NCI-H2107 (cell line): ENCODE data around the gene DDHD1.
"Not testable (repeated sequence)": the region's sequence is repeated elsewhere in the genome, so short reads cannot be mapped to it uniquely, and the experiment has no call there.

Experiments
- DNase-seq: peaks from one replicate; lab custom pipeline; 2025; lab: John Stamatoyannopoulos, UW

Gene DDHD1

DNA sequence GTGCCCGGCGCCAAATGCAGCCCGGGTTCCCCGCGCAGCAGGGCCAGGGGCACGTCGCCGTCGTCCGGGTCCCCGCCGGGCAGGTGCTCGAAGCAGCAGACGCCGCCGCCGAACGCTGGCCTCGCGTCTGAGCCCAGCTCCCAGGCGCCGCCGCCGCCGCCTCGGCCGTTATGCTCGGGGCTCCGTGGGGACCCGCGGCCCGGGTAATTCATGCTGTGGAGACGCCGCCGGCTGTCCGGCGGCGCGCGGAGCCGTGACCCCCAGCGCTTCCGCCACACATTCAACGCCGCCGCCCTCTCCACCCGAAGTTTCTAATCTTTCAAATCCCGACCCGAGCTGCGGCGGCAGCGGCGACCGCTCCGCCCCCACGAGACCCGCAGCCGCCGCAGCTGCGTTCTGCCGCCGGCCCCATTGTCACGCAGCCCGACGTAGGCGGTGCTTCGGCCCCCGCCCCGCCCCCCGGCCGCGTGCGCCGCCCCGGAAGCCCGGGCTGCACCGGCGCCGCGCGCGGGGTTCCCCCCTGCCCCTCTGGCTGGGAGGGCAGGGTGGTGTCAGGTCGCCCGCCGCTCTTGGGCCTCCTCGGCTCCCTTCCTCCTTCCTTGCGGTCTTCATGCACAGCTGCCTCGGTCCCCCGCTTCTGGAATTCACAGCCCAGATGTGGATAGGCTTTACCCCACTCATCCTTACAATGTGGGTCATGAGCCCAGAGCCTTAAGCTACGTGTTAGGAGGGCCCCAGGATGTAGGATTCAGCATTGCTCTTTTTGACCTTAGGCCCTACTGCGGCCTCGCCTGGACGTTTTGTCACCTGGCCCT, at the start of gene DDHD1:
Gene DDHD1, minus strand, starts transcription at position 437 of the 815 bp plus-strand sequence. Its CDS starts 225 bp downstream, at position 212.
- peak; percentile 78 for DNase-seq

DNA sequence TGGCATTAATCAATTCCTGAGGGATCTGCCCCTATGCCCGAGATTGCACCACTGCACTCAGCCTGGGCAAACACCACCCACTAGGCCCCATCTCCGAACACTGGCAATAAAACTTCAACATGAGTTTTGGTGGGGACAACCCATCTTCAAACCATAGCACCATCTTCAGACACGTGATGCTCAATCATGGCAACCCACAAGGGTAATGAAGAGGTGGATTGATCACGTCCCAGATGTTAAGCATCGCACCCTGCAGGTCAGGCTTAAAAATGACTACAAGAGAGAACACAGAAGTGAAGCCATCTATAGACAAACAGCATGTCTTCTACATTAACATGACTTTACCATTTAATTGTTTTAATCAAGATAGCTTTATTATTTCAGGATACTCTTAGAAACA, 42.8 kb upstream of the DDHD1 start:
- DNase-seq: no peak

DNA sequence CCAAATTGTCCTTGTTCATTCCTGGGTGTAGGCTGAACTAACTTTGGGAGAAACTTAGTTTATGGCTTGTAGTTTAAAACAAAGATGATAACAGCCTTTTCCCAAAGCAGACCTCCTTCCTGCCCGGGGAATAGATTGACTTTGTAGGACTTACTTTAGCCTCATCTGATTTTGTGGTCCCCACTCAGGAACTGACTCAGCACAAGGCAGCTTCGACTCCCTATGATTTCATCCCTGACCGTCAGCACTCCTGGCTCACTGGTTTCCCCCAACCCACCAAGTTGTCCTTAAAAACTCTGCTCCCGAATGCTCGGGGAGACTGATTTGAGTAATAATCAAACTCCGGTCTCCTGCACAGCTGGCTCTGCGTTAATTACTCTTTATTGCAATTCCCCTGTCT, 40.1 kb upstream of the DDHD1 start:
- no peak for DNase-seq

DNA sequence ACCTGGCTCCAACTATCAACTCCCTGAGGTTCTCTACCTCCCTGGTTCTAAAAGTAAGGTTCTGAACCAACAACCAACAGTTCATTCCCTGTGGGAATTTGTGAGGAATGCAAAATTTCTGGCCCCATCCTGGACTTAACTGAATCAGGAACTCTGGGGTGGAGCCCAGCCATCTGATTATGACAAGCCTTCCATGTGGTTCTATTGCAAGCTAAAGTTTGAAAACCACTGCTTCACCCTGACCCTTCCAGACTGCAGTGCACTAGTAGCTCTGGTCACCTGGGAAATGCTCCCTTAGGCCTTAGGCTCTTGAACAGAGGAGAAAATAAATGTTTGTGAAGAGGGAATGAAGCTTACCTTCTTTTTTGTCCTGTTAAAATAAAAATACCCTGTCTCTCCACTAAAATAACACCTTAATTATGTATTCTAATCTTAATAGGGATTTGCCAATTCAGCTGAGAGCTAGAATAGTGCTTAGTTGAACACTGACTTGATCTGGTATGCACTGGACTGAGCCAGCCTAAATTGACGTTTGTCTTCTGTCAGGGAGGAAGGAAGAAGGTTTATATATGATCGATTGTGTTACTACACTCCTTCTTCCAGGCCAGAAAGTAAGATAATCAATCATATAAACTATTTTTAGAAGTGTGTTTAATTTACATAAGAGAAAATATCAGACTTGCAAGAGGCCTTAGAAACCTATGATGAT, 39.1 kb upstream of the DDHD1 start:
- DNase-seq: no peak

DNA sequence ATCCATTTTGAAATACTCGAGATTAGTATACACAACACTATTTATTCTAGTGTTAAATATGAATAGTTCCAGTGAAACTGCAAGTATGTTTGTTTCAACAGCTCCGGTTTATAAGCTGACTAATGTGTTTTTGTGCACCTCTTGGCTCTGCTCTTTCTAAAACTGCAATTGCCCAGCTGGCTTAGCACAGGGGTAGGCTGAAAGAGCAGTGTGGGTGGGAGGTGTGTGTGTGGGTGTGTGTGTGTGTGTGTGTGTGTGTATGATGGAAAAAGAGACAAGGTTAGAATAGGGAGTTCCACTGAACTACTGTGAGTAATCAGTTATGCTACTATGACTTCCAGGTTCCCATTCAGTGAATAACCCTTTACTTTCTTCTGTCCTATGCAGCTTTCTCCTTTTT, 37.8 kb upstream of the DDHD1 start:
- DNase-seq: no peak

DNA sequence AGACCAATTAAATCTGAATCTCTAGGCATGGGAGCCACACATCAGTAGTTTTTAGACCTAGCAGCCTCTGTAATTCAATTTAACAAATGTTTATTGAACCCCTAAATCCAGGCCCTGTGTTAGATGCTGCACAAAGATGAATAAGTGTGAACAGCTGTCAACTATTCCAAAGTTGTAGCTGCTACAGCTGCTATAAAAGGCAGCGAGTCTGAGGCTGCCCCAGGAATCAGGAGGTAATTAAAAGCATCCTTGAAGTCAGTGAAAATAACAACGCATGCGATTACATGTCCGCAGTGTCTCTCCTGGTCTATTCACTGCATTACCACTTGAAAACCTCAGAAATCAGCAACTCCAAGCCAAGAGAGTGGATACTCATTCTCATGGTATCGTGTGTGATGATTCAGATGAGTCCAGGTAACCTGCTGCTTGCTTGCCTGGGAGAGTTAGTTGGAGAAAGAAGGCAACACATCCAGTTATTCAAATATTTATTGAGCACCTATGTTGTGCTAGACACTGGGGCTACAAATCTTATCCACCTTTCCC, 34.9 kb upstream of the DDHD1 start:
- peak; percentile 20 for DNase-seq

DNA sequence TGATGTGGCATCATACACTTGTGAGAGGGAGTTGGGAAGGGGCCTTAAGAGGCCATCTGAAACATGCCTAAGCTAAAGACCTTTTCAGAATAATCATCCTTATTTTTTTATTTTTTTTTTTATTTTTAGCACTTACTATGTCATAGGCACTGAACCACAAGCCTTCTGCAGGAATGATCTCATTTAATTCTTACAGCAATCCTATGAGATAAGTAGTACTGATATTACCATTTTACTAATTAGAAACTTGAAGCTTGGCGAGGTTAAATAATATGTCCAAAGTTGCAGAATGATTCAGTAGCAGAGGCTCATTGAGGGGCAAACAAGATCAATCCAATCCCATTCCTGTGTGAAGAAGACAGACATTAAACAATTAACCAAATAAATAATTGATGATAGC, 33.4 kb upstream of the DDHD1 start:
- no peak for DNase-seq

DNA sequence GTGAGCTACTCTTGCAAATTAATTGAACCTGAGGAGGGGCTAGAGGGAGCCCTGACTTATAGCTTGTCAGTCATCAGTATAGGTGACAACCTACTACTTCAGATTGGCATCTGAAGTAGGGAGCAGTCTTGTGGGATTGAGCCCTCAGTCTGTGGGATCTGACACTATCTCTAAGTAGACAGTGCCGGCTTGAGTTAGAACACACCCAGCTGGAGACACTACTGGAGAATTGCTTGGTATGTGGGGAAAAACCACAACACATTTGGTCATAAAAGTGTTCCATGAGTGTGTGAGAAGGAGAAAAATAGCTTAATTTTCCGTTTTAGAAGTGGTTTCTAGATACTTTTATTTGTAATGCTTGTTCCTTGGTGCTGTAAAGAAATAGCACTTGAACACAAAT, 30.5 kb upstream of the DDHD1 start:
- no peak for DNase-seq

DNA sequence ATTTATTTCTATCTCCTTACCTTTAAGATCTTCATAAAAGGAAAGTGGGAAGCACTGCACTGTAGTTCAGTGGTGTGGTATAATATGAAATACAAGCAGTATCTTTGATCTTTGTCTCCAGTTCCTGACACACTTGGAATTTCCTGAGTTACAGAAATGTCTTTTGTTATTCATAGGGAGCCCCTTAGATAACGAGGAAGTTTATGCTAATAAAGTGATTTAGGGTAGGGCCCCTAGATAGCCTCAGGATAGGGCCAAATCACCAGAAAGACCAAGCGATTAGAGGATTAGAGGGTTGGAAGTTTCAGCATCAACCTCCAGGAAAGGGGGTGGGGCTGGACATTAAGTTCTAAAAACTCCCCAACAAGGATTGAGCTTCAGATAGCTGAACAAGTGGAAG, 29.9 kb upstream of the DDHD1 start:
- no peak for DNase-seq

DNA sequence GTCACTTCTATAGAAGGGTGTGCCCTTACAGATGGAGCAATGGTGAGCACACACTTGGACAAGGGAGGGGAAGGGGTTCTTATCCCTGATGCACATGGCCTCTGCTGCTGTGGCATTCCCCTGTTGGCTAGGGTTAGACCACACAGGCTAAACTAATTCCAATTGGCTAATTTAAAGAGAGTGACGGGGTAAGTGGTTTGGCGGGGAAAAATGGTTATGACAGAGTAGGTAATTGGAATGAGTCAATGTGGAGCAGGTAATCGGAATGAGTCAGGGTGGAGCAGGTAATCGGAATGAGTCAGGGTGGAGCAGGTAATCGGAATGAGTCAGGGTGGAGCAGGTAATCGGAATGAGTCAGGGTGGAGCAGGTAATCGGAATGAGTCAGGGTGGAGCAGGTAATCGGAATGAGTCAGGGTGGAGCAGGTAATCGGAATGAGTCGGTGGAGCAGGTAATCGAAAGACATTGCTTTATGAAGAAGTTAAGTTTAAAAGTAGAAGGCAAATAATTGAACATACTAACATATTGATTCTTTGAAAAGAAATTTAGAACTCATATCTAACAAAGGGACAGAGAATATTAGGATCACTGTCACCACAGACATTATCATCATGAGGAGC, 28.4 kb upstream of the DDHD1 start:
- DNase-seq: not testable (repeated sequence)

DNA sequence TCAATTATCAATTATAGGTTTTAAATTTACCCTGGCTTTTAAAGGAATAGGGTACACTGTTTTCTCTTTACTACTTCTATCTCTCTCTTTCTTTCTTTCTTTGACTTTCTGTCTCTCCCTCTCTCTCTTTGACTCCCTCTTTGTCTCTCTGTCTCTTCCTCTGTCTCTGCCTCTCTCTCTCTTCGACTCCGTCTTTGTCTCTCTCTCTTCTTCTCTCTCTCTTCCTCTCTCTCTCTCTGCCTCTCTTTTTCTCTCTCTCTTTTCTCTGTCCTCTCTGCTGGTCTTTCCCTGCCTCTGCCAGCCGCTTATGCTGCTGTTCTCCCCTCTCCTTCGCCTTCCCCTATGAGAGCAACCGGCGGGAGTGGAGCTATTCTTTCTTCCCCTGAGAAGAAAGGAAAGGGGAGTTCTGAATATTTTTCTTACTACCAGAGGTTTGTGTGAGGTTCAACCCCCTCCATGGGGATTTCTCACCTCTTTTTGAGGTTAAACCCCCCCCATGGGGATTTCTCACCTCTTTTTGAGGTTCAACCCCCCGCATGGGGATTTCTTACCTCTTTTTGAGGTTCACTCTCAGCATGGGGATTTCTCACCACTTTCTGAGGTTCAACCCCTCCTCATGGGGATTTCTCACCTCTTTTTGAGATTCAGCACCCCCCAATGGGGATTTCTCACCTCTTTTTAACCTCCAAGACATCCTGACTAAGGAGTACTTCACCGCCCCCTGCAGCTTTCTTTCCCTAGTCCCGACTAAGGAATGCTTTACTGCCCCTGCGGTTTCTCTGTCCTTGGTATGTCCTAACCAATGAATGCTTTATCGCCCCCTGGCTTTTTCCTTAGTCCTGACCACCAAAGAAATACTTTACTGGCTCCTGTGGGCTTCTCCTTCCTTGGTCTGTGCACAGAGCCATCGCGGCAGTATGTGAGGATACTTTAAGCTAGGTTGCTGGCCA, 27.4 kb upstream of the DDHD1 start:
- DNase-seq: no peak

DNA sequence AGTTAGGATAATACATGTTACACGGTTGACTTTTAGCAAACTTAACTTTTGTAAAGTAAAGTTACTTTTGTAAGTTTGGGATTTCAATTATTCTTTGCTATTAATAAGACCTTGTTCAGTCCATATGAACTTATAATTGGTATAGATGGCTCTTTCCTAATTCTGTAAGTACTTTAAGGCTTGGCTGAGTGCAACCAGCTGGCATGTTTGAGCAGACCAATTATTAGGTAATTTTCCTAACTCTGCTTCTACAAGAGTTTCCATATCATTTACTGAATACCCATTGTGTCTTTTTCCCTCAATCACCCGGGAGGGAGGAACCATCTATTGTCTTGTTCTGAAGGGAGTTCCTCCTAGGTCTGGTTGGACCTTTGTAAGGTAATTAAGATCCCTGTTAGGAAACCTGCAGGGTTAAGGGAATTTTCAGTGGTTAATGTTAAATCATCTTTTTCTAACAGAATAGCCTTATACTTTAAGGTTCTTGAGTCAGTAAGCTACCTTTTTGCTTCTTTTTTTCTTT, 26.4 kb upstream of the DDHD1 start:
- not testable (repeated sequence) for DNase-seq

DNA sequence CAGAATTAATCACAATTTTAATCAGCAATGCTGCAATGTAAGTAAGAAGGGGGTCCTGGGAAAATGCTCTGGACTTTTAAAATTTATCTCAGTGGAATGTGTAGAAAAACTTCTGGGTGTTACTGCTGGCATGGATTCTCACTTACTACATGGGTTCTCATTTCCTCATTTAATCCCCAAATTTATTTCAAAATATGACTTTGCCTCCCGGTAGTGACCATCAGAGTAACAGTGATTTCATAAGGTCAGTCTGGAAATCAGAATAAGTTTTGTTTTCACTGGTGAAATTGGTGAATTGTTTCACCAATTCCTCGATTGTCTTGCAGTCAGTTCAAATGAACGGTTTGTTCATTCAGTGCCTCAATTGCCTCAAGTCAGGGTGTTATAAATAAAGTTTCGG, 22.3 kb upstream of the DDHD1 start:
- no peak for DNase-seq

DNA sequence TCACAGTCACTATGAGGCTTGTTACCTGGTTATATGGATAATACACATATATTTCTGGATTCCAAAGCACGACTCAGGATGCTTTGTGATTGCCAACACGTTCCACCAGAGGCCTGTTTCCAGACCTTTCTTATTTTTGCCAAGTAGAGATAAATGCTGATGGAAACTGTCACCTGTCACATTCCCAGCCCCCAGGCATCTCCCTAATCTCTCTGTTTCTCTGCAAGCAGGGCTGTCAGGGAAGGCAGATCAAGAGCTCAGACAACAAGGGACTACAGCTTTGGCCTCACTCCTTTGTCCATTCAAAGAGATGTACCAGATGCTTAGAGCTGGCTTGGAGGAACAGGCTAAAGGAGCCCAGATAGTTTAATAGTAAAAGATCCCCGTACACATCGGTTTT, 21.8 kb upstream of the DDHD1 start:
- DNase-seq: no peak

DNA sequence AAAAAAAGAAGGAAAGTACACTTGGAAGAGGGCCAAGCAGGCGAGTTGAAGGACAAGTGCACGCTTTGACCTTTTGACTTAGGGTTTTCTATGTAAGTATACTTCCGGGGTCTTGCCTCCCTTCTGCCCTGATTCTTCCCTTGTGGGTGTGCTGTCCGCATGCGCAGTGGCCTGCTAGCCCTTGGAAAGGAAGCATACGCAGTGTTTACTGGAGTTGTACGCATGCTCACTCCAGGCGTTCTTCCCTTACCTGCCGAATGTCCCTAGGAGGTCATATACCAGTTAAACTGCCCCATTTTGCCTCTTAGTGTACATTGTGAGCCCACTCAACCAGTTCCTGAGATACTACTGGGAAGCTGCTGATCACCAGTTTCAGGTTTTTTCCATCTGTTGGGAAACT, 15.7 kb upstream of the DDHD1 start:
- DNase-seq: no peak

DNA sequence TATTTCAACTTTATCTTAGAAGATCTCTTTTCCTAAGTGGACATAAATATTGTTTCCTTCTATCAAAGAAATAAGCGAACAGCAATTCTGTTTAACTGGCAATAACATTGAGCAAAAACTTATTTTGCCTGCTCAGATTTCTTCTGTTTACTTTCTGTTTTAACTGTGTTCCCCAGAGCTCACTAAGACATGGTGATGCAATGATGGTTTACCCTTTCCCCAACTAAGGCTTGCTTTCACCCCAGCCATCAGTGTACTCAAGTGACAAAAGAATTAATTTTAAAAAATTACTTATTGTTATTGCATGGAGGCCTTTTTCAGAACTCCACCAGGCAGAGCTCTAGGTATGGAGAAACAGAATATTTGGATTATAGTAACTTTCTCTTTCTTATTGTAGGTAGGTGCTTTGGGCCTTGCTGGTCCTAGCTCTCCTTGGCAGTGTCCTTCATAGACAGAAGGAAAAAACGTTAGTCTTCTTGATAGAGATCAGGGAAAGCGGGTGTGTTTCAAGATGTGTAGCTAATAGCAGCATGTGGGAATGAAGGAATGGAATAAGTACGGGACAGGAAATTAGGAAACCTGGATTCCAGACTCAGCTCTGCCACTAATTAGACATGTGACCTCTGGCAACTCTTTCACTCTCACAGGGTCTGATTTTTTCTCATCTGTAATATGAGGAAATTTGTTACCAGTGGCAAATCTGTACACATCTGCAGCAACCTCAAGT, 14.6 kb upstream of the DDHD1 start:
- DNase-seq: no peak

DNA sequence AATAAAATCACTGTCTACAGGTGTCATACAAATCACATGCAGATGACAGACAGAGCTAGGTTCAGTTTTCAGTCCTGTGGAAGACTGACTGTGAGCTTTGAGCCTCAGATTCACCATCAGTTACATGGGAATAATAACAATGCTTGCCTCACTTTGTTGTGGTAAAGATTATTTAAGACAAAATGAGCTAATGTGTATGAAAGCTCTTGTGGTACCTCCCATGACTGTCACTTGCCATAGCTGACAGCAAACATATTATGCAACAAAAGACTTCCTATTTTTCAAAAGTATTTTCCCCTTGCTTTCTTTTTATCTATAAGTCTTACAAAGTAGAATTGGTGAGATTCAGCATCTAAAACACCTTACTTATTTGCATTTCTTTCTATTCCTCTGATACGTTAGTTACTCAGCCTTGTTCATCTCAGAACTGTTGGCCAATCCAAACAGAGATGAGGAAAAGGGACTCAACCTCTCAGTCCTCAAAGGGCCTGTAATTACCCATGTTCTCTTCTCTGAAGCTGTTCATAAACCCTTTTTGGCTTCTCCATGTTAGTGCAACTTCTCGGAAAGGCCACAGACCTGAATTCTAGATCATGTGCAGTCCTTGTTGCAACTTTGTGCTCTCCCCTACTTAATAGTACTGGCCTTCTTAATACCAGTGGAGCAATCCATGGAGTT, 8.8 kb upstream of the DDHD1 start:
- no peak for DNase-seq

DNA sequence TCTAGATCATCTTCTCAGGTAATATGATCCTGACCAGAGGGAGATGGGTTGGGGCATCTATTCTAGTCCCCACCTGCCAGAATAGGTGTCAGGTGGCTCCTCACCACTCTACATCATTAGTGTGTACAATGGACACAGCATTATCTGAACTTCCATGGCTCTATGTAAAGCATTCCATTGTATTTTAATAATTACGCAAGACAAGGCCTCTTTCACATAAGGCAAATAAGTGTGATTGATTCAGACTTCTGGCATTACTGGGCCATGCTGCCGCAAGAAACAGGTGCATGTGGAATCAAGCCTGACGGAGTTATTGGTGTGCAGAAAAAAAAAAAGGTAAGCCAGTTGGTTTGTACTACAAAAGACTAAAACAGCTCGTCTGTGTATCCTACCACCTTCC, 3.1 kb upstream of the DDHD1 start:
- DNase-seq: peak; percentile 66

DNA sequence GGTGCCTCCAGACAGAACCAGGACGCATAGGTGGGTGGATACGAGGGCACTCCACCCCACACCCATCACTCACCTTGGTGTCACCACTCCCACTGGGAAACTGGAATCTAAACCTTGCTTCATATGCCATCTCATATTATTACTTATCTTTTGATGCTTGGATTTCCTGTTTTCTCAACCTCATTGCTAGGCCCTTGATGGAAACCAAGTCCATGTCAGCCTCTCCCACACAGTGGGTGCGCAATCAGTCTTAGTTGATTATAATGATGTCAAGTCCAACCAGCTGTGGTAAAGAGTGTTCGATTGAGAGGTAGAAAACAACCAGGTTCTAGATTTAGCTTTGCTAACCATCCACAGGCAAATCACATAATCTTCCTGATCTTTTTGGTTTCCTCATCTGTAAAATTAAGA, 584 bp upstream of the DDHD1 start:
- no peak for DNase-seq
